G401.6 (cell line): ENCODE measurements around the gene ARPC1A.
"Not testable (repeated sequence)": the region's sequence is repeated elsewhere in the genome, so short reads cannot be mapped to it uniquely, and the experiment has no call there.

Source experiments
- FAIRE-seq: peaks from 2 replicates; lab custom pipeline; 2012; peaks lifted over from hg19 to GRCh38; lab: Jason Lieb, UNC

The ARPC1A gene

DNA sequence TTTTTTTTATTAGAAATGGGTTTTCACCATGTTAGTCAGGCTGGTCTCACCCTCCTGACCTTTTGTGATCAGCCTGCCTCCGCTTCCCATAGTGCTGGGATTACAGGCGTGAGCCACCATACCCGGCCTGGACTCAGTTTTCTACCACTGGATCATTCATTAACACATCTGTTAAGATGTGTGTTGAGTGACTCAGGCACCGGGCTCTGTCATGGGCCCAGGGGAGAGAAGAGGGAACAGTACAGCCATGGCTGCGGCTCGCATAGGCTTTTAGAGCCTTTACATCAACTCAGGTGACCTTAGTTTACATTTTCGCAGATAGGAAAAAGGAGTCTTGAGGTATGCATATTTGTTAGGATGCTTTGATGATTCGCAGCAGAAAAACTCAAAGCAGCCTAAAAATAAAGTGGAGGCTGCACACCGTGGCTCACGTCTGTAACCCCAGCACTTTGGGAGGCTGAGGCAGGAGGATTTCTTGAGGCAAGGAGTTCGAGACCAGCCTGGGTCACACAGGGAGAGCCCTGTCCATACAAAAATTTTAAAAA, 45.8 kb downstream of the ARPC1A start:
- FAIRE-seq: no peak

- no peak for FAIRE-seq
These were observed 46.8 kb downstream of the ARPC1A start for GRCh38 chr7:99372275-99373090.

GRCh38 chr7:99373091-99374066, 47.7 kb downstream of the ARPC1A start:
- FAIRE-seq: no peak

DNA sequence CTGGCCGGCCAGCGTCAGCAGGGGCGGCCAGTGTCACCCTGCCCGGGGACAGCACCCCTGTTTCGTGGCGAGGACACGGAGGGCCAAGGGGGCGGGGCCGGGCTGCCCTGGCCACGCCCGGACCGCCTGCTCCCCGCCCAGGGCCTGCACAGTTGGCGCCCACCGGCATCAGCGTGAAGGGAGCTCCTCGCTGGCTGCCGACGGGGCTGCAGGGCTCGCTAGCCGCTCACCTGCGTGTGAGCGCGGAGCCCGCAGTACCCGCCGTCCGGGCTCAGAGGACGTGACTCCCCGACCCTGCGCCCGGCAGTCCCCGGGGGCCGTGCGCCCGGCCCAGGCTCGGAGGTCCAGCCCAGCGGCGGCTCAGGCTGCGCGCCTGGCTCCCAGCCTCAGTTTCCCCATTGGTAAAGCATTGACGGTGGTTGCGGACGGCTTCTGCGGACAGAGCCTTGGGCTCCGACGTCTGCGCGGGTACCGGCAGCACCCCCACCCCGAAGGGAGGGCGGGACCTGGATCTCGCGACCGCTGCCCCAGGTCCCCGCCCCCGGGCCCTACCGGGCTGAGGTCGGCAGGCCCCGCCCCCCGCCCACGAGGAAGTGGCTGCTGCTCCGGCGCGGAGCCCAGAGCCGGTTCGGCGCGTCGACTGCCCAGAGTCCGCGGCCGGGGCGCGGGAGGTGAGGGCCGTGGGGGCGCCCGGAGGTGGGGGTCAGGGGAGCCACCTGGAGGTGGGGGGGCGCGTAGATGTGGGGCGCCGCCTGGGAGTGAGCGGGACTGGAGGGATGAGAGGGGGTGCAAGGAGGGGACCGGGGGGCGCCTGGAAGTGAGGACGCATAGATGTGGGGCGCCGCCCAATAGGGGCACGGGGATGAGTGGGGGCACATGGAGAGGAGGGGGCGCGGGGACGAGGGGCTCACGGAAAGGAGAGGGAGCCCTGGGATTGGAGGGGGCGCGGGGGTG, 48.7 kb downstream of the ARPC1A start, which contains the start of gene ARPC1B:
Gene ARPC1B (plus strand): TSS at position 620 of the 954 bp plus-strand sequence. CDS start 10,985 bp downstream, outside the sequence.
- no peak for FAIRE-seq

DNA sequence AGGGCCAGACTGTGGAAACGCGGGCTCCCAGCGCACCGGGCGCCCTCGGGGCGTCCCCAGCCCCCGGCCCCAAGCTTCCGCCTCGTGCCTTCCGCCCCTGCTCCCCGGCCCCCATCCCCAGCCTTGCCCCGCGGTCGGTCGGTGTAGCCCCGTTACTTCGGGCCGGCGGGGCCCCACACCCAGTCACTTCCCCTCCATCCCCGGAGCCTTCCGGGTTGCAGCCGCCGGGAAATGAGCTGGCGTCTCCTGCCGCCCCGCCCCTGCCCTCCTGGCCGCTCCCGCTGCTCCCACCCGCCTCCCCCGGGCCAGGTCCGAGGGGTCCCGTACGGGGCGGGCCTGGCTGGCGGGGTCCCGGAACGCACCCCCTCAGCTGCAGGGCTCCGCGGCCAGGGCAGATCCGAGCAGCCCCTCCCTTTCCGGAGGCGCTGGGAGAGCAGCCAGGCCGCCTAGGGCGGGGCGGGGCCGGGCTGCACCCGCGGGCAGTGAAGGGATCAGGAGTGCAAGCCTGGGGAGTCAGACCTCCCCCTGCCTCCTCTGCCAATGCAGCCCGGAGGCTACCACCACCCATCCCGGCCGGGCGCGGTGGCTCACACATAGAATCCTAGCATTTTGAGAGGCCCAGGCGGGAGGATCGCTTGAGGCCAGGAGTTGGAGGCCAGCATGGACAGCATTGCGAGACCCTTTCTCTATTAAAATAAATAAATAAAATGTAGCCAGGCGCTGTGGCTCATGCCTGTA, 49.5 kb downstream of the ARPC1A start:
- FAIRE-seq: no peak

DNA sequence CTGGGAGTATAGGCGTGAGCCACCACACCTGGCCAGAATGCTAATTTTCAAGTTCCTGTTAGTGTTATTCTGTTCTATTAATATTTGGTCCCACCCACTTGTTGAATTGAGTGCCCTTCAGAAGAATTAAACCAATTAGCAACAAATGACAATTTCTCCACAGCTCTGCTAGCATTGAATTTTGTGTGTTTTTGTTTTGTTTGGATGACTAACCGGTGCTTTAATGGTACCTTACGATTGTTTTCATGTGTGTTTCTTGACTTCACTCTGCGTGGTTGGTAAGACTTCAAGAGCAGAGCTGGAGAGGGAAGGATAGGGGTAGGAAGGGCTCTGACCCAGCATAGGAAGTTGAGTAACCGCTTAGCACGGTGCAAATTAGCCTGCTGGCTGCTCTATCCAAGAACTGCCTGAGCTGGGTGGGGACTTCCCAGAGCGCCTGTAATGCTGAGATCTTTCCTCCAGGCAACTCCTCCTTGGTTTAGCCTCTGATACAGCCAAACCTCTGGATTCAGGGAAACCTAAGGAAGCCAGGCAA, 53.4 kb downstream of the ARPC1A start:
- FAIRE-seq: no peak

GRCh38 chr7:99379693-99380031, 54.0 kb downstream of the ARPC1A start:
- FAIRE-seq: not testable (repeated sequence)

DNA sequence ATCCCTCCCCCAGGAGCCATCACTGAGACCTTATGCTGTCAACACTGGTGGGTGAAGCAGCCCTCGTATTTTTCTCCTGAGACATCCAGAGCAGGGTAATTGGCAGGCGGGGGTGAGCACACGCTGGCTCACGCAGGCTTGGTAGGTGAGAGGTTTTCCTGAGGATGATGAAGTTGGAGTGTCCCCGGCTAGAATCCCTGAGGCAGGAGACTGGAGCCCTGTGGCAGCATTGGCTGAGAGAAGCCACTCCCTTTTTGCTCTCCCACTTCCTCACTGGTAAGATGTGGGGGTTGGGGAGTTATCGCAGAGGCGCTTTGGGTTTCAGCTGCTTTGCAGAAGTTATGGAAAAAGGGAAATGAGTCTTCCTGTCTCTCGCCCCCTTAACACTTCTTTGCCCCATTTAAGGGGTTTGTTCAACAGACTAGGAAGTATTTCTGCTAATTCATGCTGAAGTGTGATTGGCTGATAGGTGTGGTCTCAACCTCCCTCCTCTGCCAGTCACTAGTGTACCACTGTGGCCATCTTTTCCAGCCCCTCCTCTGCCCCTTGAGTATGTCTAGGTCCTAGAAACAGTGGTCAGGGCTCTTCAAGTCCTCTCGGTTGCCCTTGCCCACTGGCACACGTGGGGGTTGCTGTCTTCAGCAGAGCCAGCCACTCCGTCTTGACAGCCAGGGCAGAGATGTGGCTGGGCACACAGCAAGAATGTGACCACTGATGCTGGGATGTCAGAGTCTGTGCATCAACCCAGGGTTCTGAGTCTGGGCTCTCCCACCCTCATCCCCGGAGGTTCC, 54.5 kb downstream of the ARPC1A start:
- FAIRE-seq: no peak

DNA sequence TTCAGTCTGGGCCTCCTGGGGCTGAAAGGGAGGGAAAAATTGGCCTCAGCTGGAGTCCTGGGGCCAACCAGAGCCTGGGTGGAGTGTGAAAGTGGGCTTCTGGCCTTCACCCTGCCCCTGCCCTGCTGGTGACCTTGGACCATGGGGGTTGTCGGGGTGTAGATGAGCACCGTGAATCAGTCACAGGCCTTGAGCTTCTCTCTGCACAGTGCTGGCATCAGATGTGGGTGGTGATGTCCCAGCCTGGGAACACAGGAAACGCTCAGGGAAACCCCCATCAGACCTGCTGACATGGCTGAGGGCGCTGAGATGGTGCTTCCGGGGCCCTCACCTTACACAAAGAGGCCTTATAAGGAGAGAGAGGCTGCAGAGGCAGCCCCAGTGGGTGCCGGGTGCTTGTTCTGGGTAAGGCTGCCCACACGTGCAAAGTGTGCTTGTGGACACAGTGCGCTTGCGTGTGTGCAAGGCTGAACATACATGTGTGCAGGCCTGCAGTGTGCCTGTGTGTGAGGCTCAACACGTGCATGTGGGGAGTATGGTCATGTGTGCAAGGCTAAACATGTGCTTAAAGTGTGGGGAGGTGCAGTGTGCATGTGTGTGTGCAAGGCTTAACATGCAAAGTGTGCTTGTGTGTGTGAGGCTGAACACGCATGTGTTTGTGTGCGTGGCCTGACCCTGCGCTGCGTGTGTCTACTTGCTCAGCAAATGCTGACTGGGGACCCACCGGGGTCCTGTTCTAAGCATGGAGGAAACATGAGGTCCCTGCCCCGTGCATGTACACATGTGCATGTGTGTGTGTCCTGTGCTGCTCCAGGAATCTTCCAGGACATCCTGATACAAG, 55.3 kb downstream of the ARPC1A start:
- FAIRE-seq: no peak

- no peak for FAIRE-seq
These were observed 56.0 kb downstream of the ARPC1A start for GRCh38 chr7:99381664-99382075.

- FAIRE-seq: no peak
These were observed 57.5 kb downstream of the ARPC1A start for GRCh38 chr7:99383203-99383602.

DNA sequence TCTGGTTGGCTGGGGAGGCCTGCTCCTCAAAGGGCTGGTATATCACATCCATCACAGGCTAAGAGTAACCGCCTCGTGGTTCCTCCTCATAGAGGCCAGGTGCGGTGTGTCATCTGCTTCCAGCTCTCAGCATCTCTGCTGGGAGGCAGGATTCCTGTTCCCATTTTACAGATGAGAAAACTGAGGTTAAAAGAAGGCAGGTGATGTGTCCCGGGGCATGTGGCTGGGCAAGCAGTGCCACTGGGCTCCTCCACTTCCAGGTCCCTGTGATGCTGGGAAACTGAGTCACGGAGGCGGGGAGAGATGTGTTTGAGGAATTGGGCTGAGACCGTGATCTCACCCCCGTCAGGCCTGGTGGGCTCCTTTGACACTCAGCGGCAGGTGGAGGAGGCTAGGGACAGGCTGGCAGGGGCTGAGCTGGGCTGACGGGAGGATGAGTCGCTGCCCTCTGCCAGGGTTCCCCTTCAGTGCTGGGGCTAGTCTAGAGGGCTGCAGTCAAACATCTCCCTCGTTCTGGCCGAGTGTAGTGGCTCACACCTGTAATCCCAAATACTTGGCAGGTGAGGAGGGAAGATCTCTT, 58.2 kb downstream of the ARPC1A start:
- no peak for FAIRE-seq

DNA sequence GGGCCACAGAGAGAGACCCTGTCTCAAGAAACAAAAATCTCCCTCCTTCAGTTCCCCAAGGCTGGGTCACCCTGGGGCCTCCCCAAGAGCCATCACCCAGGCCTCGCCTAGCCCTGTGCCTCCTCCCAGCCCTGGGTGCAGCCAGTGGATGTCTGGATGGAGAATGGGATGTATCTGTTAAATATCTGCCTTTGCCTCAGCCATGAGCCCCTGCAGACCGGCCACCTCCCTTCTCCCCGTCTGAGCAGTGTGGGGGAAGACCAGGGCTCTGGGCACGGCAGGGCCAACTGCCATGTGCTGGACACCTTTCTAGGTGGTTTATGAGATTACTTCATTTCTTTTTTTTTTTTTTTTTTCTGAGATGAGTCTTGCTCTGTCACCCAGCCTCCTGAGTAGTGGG, 58.8 kb downstream of the ARPC1A start:
- FAIRE-seq: no peak

DNA sequence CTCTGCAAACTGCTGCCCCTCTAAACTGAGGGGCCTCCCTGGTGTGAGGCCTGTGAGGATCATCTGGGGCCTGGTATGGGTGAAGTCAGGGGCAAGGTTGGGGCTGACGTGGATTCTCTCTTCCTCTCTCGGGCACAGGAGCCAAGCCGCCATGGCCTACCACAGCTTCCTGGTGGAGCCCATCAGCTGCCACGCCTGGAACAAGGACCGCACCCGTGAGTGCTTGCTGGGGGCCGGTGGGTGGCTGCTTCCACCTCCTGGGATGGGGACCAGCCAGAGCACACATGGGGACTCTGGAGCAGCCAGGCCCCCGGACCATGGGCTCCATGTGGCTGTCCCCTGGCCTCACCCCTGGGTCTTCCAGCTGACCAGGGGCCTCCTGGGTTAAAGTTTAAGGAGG, 59.9 kb downstream of the ARPC1A start:
- no peak for FAIRE-seq

GRCh38 chr7:99386584-99387238, 61.0 kb downstream of the ARPC1A start:
- FAIRE-seq: no peak

DNA sequence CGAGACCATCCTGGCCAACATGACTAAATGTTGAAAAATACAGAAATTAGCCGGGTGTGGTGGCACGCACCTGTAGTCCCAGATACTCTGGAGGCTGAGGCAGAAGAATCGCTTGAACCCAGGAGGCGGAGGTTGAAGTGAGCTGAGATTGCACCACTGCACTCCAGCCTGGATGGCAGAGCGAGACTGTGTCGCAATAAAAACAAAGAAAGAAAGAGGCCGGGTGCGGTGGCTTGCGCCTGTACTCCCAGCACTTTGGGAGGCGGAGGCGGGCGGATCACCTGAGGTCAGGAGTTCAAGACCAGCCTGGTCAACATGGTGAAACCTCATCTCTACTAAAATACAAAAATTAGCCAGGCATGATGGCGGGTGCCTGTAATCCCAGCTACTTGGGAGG, 61.5 kb downstream of the ARPC1A start:
- not testable (repeated sequence) for FAIRE-seq

DNA sequence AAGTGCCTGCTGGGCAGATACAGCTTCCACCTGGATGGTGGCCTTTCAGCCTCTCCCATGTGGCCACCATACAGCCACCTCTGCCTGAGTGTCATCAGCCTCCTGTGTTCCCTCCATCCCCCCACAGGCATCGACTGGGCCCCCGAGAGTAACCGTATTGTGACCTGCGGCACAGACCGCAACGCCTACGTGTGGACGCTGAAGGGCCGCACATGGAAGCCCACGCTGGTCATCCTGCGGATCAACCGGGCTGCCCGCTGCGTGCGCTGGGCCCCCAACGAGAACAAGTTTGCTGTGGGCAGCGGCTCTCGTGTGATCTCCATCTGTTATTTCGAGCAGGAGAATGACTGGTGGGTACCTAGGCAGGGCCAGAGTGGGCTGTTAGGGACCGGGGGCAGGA, 62.2 kb downstream of the ARPC1A start:
- FAIRE-seq: no peak

GRCh38 chr7:99389772-99390171, 64.1 kb downstream of the ARPC1A start:
- no peak for FAIRE-seq
